ENCODE measurements around the gene STIMATE. TPM values are rescaled to one million over a fixed set of nuclear protein-coding genes. Genes with fewer than 3 reads are reported as not detected.

STIMATE gene
- polyA plus RNA-seq, 1 donor from 2014 or later, result 14.6 TPM

GRCh38 chr3:52817860-52818259 is 79.5 kb downstream of the STIMATE start:
- Histone ChIP-seq H3K9me3 (ENCODE audit: low read length) (no peaks in the 10 kb centered on the region), H2AFZ (ENCODE audit: low read depth, low read length) (no peak overlapping the region), H3K27ac (ENCODE audit: low read length) (no peak overlapping the region), H3K4me3 (ENCODE audit: low read length) (no peak overlapping the region), H3K4me2 (ENCODE audit: low read length) (no peak overlapping the region), H3K79me2 (replicated peaks; ENCODE audit: insufficient read depth, low read length) (no peaks in the 10 kb centered on the region), H3F3A (ENCODE audit: insufficient read depth, low read length, poor library complexity, severe bottlenecking) (no peaks in the 10 kb centered on the region), H4K20me1 (ENCODE audit: insufficient read depth) (no peaks in the 10 kb centered on the region), H3K9ac (ENCODE audit: low read length) (no peak overlapping the region), H3K36me3 (ENCODE audit: insufficient read depth, low read length) (no peaks in the 10 kb centered on the region), H3K9me2 (ENCODE audit: insufficient read depth, low read length) (no peaks in the 10 kb centered on the region), H3K27me3 (ENCODE audit: insufficient read depth, low read depth, low read length) (no peaks in the 10 kb centered on the region)
- TF ChIP-seq MXI1 (conservative IDR thresholded peaks at IDR 0.05; ENCODE audit: poor library complexity, severe bottlenecking) (no peak), POLR2AphosphoS5 (IDR thresholded peaks at IDR 0.05) (no peak), SMC3 (conservative IDR thresholded peaks at IDR 0.05; ENCODE audit: poor library complexity) (no peak), EZH2 (IDR thresholded peaks at IDR 0.05; ENCODE audit: borderline replicate concordance, insufficient read depth, low read length, poor library complexity, severe bottlenecking) (no peak), EP300 (conservative IDR thresholded peaks at IDR 0.05; ENCODE audit: poor library complexity, severe bottlenecking) (no peak), CTCF (IDR thresholded peaks at IDR 0.05; ENCODE audit: poor library complexity, severe bottlenecking) (no peak), TAF1 (IDR thresholded peaks at IDR 0.05; ENCODE audit: low read depth) (no peak), REST (IDR thresholded peaks at IDR 0.05; ENCODE audit: borderline replicate concordance) (no peak), RAD21 (conservative IDR thresholded peaks at IDR 0.05) (no peak)

- Histone ChIP-seq H3K27me3 (ENCODE audit: insufficient read depth, low read depth, low read length) (no peaks in the 10 kb centered on the region), H3K9me2 (ENCODE audit: insufficient read depth, low read length) (no peaks in the 10 kb centered on the region), H3K4me2 (ENCODE audit: low read length) (no peak overlapping the region), H3K4me3 (ENCODE audit: low read length) (no peak overlapping the region), H3K9ac (ENCODE audit: low read length) (no peak overlapping the region), H3K79me2 (replicated peaks; ENCODE audit: insufficient read depth, low read length) (no peaks in the 10 kb centered on the region), H3F3A (ENCODE audit: insufficient read depth, low read length, poor library complexity, severe bottlenecking) (no peaks in the 10 kb centered on the region), H4K20me1 (ENCODE audit: insufficient read depth) (no peaks in the 10 kb centered on the region), H2AFZ (ENCODE audit: low read depth, low read length) (no peak overlapping the region), H3K36me3 (ENCODE audit: insufficient read depth, low read length) (no peaks in the 10 kb centered on the region), H3K9me3 (ENCODE audit: low read length) (no peaks in the 10 kb centered on the region), H3K27ac (ENCODE audit: low read length) (no peak overlapping the region)
- TF ChIP-seq POLR2AphosphoS5 (IDR thresholded peaks at IDR 0.05), result no peak
- TF ChIP-seq RAD21 (conservative IDR thresholded peaks at IDR 0.05), result no peak
- TF ChIP-seq TAF1 (IDR thresholded peaks at IDR 0.05; ENCODE audit: low read depth), result no peak
- TF ChIP-seq MXI1 (conservative IDR thresholded peaks at IDR 0.05; ENCODE audit: poor library complexity, severe bottlenecking), result no peak
- TF ChIP-seq EP300 (conservative IDR thresholded peaks at IDR 0.05; ENCODE audit: poor library complexity, severe bottlenecking), result no peak
- TF ChIP-seq SMC3 (conservative IDR thresholded peaks at IDR 0.05; ENCODE audit: poor library complexity), result no peak
- no peak for TF ChIP-seq REST (IDR thresholded peaks at IDR 0.05; ENCODE audit: borderline replicate concordance)
- no peak for TF ChIP-seq EZH2 (IDR thresholded peaks at IDR 0.05; ENCODE audit: borderline replicate concordance, insufficient read depth, low read length, poor library complexity, severe bottlenecking)
These were observed 80.1 kb downstream of the STIMATE start for GRCh38 chr3:52817221-52817620.

All from neural cell (in vitro differentiated cells).